Fibroblast of pulmonary artery (primary cell): ENCODE results near the gene TRIP11.

Experiments used
- DNase-seq: peaks from one replicate; pipeline ENCODE4 v3.0.0-alpha.2; 2010; ENCODE audit warnings: low read depth
- H3K4me3 ChIP-seq: replicated peaks from 2 replicates; pipeline ENCODE4 v1.5.1; 2011; ENCODE audit warnings: low read depth, mild to moderate bottlenecking, control low read depth, low read length, moderate library complexity
- CTCF ChIP-seq: IDR thresholded peaks from 2 replicates; pipeline ENCODE4 v1.5.1; 2011; ENCODE audit warnings: mild to moderate bottlenecking, control low read depth, low read length, inconsistent platforms; ENCODE audit errors: missing control alignments

Gene TRIP11

GRCh38 chr14:91918186-91918883, 121.5 kb downstream of the TRIP11 start:
- no peak overlapping the region for H3K4me3 ChIP-seq
- TF ChIP-seq CTCF = no peak
- DNase-seq = peak; percentile 28
